GM18870 (cell line): ENCODE results near the gene SFMBT1.
"Not testable (repeated sequence)": the region's sequence is repeated elsewhere in the genome, so short reads cannot be mapped to it uniquely, and the experiment has no call there.

ENCODE experiments used
- ATAC-seq: cut with Tn5 transposase; IDR thresholded peaks from one replicate; pipeline ENCODE4 v1.9.1; 2021; ENCODE audit warnings: moderate library complexity; ENCODE audit not compliant: unreplicated experiment

The SFMBT1 gene

GRCh38 chr3:53038679-53039375 is 7.0 kb downstream of the SFMBT1 start:
- no peak for ATAC-seq

DNA sequence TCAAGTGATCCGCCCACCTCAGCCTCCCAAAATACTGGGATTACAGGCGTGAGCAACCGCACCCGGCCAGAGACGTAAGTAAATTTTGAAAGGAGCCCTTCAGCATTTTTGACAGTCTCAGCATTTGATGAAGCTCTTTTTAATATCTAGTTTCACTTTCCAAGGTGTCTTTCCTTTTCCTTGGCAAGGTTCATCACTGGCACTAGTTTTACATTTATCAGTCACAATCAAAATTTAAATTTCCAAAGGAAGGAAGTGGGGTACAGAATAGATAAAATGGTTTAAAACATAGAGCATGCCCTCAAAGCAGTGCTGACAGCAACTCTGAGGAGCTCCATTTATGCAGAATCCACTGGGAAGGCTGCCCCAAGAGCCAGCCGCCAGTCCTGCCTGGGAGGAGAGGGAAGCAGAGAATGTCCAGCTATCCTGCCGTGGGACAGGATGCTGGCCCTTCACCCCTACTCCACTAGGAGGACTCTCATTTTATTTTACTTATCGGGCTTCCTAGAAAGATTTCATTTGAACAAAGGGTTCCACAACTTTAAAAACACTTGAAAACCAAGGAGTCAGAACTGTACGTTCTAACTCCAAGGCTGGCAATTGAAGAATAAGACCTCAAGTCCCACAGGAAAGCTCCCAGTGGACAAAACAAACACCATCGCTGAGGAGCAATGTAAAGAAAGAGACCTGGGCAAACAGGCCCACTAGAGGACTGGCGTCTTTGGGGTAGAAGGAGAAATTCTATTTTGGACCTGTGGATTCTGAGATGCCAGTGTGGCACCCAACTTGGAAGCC is 9.9 kb downstream of the SFMBT1 start:
- ATAC-seq = no peak

- not testable (repeated sequence) for ATAC-seq
These were observed 10.9 kb downstream of the SFMBT1 start for GRCh38 chr3:53035018-53035417.

GRCh38 chr3:53034411-53034810 is 11.5 kb downstream of the SFMBT1 start:
- not testable (repeated sequence) for ATAC-seq

GRCh38 chr3:53032609-53033008 is 13.3 kb downstream of the SFMBT1 start:
- no peak for ATAC-seq

DNA sequence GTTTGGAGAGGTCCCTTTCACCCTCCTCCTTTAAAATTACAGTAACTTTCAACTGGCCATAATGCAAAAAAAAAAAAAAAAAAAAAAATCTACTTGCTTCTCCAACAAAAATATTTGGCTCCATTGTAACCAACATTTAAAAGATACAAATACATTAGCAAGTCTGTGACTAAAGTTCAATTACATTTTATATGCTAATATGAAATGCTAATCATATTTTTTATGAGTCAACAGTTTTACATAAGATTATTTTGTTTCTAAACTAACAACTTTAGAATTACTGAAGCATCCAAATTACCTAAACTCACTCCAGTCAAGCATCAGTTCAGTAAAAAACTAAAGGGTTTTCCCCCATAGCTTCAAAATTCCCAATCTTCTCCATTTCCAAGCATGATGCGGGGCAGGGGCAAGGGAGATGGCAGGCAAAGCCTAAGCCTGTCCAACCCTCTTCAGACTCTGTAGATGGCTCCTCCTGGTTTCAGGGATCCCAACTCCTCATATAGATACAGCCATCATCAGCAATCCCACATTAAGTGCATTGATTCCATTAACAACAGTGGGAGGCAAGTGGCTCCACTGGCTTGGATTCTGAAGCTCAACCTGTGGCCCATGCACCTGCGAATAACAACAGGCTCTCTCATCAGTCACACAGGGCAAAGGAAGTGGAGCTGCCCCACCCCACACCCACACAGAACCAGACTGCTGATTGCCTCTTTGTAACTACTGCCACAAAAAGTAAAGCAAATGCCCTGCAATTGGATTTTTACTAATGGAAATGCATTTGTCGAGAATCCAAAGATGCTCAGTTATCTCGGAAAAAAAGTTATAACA is 15.0 kb downstream of the SFMBT1 start:
- no peak for ATAC-seq

- ATAC-seq = no peak
These were observed 17.2 kb downstream of the SFMBT1 start for GRCh38 chr3:53028641-53029040.

DNA sequence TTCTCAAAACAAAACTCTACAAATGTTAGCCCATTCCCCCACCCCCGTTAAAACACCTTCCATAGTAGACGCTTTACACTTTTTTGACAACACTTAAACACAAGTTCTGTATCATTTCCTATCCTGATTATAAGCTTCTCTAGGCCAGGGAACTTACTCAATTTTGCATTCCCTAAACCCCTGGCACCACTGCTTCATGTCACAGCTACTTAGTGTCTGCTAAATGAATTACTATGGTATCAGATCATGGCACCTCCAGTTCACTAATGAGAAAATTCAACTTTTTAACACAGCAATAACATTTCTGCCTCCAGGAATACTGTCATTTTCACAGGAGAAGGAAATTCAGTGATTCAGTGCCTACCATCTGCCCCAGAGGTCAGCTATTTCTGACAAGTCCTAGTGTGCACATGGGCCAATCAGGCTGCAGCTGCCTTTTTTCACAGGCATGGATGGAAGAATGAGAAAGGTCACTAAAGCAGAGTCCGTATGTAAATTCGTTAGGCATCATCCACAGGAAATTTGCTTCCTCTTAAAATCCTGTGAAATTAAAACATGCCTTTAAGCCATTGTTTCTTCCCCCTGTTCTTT is 18.5 kb downstream of the SFMBT1 start:
- ATAC-seq = no peak

DNA sequence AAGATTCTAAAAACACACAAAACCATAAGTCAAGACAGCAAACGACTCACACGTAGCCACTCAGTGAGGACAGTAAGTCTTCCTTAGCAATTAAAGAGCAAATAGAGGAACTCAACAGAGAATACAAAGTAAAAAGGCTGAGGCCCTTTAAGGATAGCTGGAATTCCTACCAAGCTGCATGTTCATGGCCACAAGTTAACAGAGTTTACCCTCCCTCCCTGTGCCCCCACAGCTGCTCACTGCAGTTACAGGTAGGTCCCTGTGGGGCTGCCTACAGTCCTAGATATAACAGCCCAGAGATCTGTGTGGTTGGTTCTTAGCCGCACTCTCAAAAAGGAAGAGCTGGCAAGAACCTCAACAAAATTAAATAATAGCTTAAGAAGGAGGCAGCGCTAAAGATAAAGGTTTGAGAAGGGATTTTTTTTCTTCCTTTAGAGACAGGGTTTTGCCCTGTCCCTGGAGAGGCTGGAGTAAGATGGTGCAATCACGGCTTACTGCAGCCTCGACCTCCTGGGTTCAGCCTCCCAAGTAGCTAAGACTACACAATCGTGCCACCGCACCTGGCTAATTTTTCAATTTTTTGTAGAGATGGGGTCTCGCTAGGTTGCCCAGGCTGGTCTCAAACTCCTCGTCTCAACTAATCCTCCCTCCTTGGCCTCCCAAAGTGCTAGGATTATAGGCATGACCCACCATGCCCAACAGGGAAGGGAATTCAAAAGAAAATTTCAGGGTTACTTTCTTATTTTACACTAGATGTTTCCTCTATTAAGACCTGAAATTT is 19.3 kb downstream of the SFMBT1 start:
- ATAC-seq = no peak

- ATAC-seq = no peak
These were observed 21.6 kb downstream of the SFMBT1 start for GRCh38 chr3:53024315-53024714.

- no peak for ATAC-seq
These were observed 22.6 kb downstream of the SFMBT1 start for GRCh38 chr3:53023072-53023823.

- no peak for ATAC-seq
These were observed 23.2 kb downstream of the SFMBT1 start for GRCh38 chr3:53022647-53023046.

DNA sequence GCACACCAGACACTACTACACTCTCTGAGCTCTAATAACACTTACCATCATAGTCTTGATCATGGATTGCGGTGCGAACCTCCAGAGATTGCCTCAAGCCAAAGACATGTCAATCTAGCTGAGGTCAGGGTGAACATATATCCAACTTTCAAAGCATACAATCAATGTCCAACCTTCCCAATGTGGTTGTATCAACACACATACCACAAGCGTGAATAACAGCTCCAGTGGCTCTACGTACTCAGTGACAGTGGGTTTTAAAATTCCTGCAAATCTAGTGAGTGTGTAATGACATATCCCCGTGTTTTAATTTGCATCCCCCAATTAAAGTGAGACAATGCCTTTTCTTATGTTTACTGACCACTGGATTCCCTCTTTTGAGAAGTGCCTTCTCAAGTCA is 29.6 kb downstream of the SFMBT1 start:
- ATAC-seq = no peak

DNA sequence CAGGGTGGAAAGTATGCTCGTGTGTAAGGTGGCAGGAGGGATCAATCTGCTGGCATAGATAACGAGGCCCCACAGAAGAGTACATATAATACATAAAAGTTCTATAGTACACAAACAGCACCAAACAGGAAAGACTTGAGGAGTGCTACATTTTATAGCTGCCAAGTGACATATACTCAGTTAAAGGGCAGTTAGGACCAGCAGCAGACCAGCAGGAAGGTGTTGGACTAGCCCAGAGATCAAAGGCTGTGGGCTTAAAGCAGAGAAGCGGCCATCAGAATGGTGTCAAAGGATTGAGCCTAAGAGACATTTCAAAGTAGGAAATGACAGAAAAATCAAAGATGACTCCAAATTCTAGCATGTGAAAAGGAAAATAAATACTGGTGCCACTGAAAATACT is 34.5 kb downstream of the SFMBT1 start:
- no peak for ATAC-seq

GRCh38 chr3:53009826-53010539 is 35.9 kb downstream of the SFMBT1 start:
- no peak for ATAC-seq

DNA sequence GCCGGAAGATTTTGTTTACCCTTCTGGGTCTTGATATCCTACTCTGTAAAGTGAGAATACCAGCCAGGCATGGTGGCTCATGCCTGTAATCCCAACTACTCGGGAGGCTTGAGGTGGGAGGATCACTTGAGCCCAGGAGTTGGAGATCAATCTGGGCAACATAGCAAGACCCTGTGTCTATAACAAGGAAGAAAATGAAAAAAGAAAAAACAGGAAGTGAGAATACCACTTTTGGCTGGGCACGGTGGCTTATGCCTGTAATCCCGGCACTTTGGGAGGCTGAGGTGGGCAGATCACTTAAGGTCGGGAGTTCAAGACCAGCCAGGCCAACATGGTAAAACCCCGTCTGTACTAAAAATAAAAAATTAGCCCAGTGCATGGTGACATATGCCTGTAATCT is 36.9 kb downstream of the SFMBT1 start:
- no peak for ATAC-seq

DNA sequence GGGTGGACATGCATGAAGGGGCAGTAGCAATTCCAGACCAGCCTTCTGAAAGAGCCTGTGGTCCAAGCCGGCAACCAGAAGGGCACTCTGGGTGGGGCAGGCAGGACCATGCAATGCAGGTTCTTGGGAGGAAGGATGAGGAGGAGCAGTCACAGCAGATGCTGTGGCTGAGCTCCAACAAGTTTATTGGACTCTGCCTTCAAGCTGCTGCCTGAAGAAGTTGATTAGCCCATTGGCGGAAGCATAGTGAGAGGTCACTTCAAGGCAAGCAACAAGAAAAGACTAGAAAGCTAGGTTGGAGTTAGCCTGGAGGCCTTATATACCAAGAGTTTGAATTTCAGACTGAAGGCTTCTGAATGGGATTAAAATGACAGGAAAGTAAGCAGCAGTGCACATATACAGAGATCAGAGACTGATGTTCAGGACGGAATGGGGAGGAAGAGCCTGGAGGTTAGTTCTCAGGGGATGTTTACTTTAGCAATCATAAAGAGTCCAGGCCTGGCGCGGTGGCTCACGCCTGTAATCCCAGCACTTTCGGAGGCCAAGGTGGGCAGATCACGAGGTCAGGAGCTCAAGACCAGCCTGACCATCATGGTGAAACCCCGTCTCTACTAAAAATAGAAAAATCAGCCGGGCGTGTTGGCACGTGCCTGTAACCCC is 39.9 kb downstream of the SFMBT1 start:
- no peak for ATAC-seq

DNA sequence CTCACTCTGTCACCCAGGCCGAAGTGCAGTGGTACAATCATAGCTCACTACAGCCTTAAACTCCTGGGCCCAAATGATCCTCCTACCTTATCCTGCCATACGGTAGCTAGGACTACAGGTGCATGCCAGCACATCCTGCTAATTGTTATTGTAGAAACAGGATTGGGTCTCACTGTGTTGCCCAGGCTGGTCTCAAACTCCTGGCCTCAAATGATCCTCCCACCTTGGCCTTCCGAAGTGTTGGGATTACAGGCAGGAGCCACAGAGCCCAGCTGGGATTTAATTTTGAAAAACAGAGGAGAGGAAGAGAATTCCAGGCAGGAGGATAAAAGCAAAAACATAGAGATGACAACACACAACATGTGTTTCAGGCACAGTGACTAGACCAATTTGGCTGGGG is 40.5 kb downstream of the SFMBT1 start:
- no peak for ATAC-seq

DNA sequence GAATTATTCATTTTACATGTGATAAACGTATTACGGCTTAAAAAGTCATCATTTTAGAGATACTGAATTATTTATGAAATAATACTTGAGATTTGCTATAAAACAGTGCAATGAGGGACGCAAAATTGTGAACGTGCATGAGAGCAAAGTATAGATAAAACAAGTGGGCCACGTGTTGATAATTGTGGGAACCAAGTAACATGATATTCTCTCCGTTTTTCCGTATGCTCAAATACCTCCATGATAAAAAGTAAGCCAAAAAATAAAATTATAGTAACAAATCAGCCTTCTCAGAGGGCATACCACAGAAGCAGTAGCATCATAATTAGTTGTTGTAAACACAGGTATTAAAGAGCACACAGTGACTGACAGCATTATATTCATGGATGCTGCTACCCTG is 42.6 kb downstream of the SFMBT1 start:
- no peak for ATAC-seq
